ENCODE data around the gene KIF13A. TPM values are rescaled to one million over a fixed set of nuclear protein-coding genes. Genes with fewer than 3 reads are reported as not detected.

The KIF13A gene
- total and polyA plus RNA-seq, 9 of the 15 experiments (the other 6 are each of a cell fraction or from before 2014, with no cell fraction given) = 3.6 to 44.3 (median 29.7) TPM

- no peak overlapping the region for H3K4me2 ChIP-seq (ENCODE audit: insufficient read depth, low read length)
- H3K9me1 ChIP-seq (ENCODE audit: control insufficient read depth, insufficient read depth, low read length) = no peaks in the 10 kb centered on the region
- H3K4me1 ChIP-seq (replicated peaks in 1 of 2; ENCODE audit: control insufficient read depth in 2 of 2, insufficient read depth in 2 of 2, low read length in 2 of 2) = peaks cover 0 to 8% of the 10 kb centered on the region in 2 experiments; a peak in 2 of 5 replicates
- H4K20me1 ChIP-seq (replicated peaks; ENCODE audit: control insufficient read depth, insufficient read depth, low read length) = no peaks in the 10 kb centered on the region
- 62% methylated on average over 13 of the region's 13 CpGs for WGBS (ENCODE audit: insufficient coverage, low coverage, missing lambda C conversion rate)
- H2AFZ ChIP-seq (ENCODE audit: low read depth, low read length) = peak overlapping the region; percentile 88
- ChIA-PET CTCF (ENCODE audit: low intra/inter-chr PET ratio) (no interaction called here), POLR2A (interaction anchor here (0.9 to 1.1 kb wide), 2 partner anchors 8 to 20 kb away, joined by 3 to 4 read pairs; no protein-coding TSS in a partner anchor)
- no peaks in the 10 kb centered on the region for H3K9me3 ChIP-seq (replicated peaks; ENCODE audit: control insufficient read depth, insufficient read depth, low read depth, low read length)
- H3K27me3 ChIP-seq (ENCODE audit: control insufficient read depth in 2 of 2, insufficient read depth in 2 of 2, low read length in 2 of 2) = no peaks in the 10 kb centered on the region
- intact Hi-C loops (cut with micrococcal nuclease) (no loop called here), in situ Hi-C loops (cut with MboI) (no loop called here)
- H3K4me3 ChIP-seq = no peak overlapping the region
- no peaks in the 10 kb centered on the region for H3K36me3 ChIP-seq (ENCODE audit: control insufficient read depth, insufficient read depth, low read length)
- no peaks in the 10 kb centered on the region for H3K79me2 ChIP-seq (ENCODE audit: control insufficient read depth, insufficient read depth, low read length)
- no peak overlapping the region for H3K27ac ChIP-seq (ENCODE audit: extremely low read depth, low read depth, low read length)
- H3K9ac ChIP-seq (ENCODE audit: insufficient read depth in 1 of 2, low read depth in 2 of 2, low read length in 2 of 2) = peak overlapping the region in 1 of 2 experiments; percentile 77; a peak in 1 of 4 replicates
- peak in 1 of 4 experiments; percentile 3 for DNase-seq (ENCODE audit: extremely low read depth in 1 of 4, low spot score in 3 of 4)
- ATAC-seq = no peak; the same call in 2 of the 3 replicates
- no peak for FAIRE-seq
- TF ChIP-seq RFX7 (CRISPR knock-in tag; IDR thresholded peaks at IDR 0.05) (no peak), ADNP (tag; IDR thresholded peaks at IDR 0.05) (0 out of 2 replicates have a peak, but pooled peaks have one; percentile 1)
- TF ChIP-seq, protein P1, sequence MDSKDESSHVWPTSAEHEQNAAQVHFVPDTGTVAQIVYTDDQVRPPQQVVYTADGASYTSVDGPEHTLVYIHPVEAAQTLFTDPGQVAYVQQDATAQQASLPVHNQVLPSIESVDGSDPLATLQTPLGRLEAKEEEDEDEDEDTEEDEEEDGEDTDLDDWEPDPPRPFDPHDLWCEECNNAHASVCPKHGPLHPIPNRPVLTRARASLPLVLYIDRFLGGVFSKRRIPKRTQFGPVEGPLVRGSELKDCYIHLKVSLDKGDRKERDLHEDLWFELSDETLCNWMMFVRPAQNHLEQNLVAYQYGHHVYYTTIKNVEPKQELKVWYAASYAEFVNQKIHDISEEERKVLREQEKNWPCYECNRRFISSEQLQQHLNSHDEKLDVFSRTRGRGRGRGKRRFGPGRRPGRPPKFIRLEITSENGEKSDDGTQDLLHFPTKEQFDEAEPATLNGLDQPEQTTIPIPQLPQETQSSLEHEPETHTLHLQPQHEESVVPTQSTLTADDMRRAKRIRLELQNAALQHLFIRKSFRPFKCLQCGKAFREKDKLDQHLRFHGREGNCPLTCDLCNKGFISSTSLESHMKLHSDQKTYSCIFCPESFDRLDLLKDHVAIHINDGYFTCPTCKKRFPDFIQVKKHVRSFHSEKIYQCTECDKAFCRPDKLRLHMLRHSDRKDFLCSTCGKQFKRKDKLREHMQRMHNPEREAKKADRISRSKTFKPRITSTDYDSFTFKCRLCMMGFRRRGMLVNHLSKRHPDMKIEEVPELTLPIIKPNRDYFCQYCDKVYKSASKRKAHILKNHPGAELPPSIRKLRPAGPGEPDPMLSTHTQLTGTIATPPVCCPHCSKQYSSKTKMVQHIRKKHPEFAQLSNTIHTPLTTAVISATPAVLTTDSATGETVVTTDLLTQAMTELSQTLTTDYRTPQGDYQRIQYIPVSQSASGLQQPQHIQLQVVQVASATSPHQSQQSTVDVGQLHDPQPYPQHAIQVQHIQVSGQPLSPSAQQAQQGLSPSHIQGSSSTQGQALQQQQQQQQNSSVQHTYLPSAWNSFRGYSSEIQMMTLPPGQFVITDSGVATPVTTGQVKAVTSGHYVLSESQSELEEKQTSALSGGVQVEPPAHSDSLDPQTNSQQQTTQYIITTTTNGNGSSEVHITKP (IDR thresholded peaks at IDR 0.05; ENCODE audit: partially characterized antibody) = peak; percentile 64
- no TSS peak for BruUV-seq (replicated peaks)
Measured at GRCh38 chr6:18035330-18035854, 48.0 kb upstream of the KIF13A start.
